RWPE2 (cell line): Measurements from ENCODE around the gene DDX1.

ENCODE experiments used
- ATAC-seq: fragments of 200-7000 bp; cut with Tn5 transposase; 3 replicates; pipeline ENCODE4 v1.9.1; 2021; ENCODE audit warnings: low read depth
- DNase-seq: peaks from one replicate; pipeline ENCODE4 v3.0.0-alpha.2; 2020; ENCODE audit warnings: low spot score
- H3K27ac ChIP-seq: fragments of 450-650 bp; 2 replicates; pipeline ENCODE4 v1.5.1; 2017; ENCODE audit warnings: mild to moderate bottlenecking; ENCODE audit not compliant: poor library complexity, severe bottlenecking
- H3K27me3 ChIP-seq: fragments of 250-450 bp; sonication (Bioruptor Pico); 2 replicates; pipeline ENCODE4 v1.5.1; 2021; ENCODE audit warnings: mild to moderate bottlenecking, moderate library complexity; ENCODE audit not compliant: insufficient read depth, poor library complexity, severe bottlenecking
- H3K36me3 ChIP-seq: fragments of 250-450 bp; sonication (Bioruptor Pico); 2 replicates; pipeline ENCODE4 v1.5.1; 2020; ENCODE audit warnings: low read depth, mild to moderate bottlenecking, moderate library complexity
- H3K4me1 ChIP-seq: fragments of 250-450 bp; sonication (Bioruptor Pico); 2 replicates; pipeline ENCODE4 v1.5.1; 2021; ENCODE audit warnings: mild to moderate bottlenecking, moderate library complexity; ENCODE audit not compliant: insufficient read depth, poor library complexity, severe bottlenecking
- H3K4me3 ChIP-seq: fragments of 250-450 bp; sonication (Bioruptor Pico); 2 replicates; pipeline ENCODE4 v1.5.1; 2021; ENCODE audit warnings: mild to moderate bottlenecking, moderate library complexity; ENCODE audit not compliant: severe bottlenecking
- H3K9me3 ChIP-seq: fragments of 250-450 bp; sonication (Bioruptor Pico); 2 replicates; pipeline ENCODE4 v1.5.1; 2021; ENCODE audit warnings: mild to moderate bottlenecking, moderate library complexity; ENCODE audit not compliant: severe bottlenecking
- CTCF ChIP-seq: fragments of 450-650 bp; IDR thresholded peaks from one replicate; pipeline ENCODE4 v1.5.1; 2017; ENCODE audit warnings: mild to moderate bottlenecking, moderate library complexity; ENCODE audit not compliant: poor library complexity, severe bottlenecking

DDX1 gene

GRCh38 chr2:15667809-15668556 lies 76.3 kb downstream of the DDX1 start:
- no peaks in the 10 kb centered on the region for H3K9me3 ChIP-seq
- no peak overlapping the region for H3K4me3 ChIP-seq
- peak overlapping the region; percentile 14 for H3K27ac ChIP-seq
- no peak for DNase-seq
- H3K4me1 ChIP-seq: peaks cover 19% of the 10 kb centered on the region
- no peak for TF ChIP-seq CTCF
- ATAC-seq: peak; percentile 74
- H3K27me3 ChIP-seq: no peaks in the 10 kb centered on the region
- no peaks in the 10 kb centered on the region for H3K36me3 ChIP-seq

- Histone ChIP-seq H3K27me3 (no peaks in the 10 kb centered on the region), H3K27ac (peak overlapping the region; percentile 14), H3K4me1 (peaks cover 19% of the 10 kb centered on the region), H3K36me3 (no peaks in the 10 kb centered on the region), H3K4me3 (no peak overlapping the region), H3K9me3 (no peaks in the 10 kb centered on the region)
- ATAC-seq: no peak
- DNase-seq: no peak
- TF ChIP-seq CTCF: no peak
Measured at GRCh38 chr2:15668611-15669305, 77.1 kb downstream of the DDX1 start.

GRCh38 chr2:15669375-15669910 lies 77.8 kb downstream of the DDX1 start:
- Histone ChIP-seq H3K27me3 (no peaks in the 10 kb centered on the region), H3K36me3 (no peaks in the 10 kb centered on the region), H3K4me1 (peaks cover 22% of the 10 kb centered on the region), H3K27ac (no peak overlapping the region), H3K4me3 (no peak overlapping the region), H3K9me3 (no peaks in the 10 kb centered on the region)
- DNase-seq (no peak), ATAC-seq (no peak)
- TF ChIP-seq CTCF: no peak

- no peaks in the 10 kb centered on the region for H3K36me3 ChIP-seq
- no peak overlapping the region for H3K4me3 ChIP-seq
- TF ChIP-seq CTCF: no peak
- H3K27ac ChIP-seq: no peak overlapping the region
- H3K27me3 ChIP-seq: no peaks in the 10 kb centered on the region
- H3K4me1 ChIP-seq: peaks cover 28% of the 10 kb centered on the region
- ATAC-seq (no peak), DNase-seq (no peak)
- no peaks in the 10 kb centered on the region for H3K9me3 ChIP-seq
Measured at GRCh38 chr2:15670469-15670868, 78.8 kb downstream of the DDX1 start.
